GM19463 (cell line): ENCODE data around the gene VCX3B.
"Not testable (repeated sequence)": the region's sequence is repeated elsewhere in the genome, so short reads cannot be mapped to it uniquely, and the experiment has no call there.

Source experiments
- ATAC-seq: cut with Tn5 transposase; IDR thresholded peaks from one replicate; pipeline ENCODE4 v1.9.1; 2021; ENCODE audit warnings: mild to moderate bottlenecking, moderate library complexity; ENCODE audit not compliant: unreplicated experiment

The VCX3B gene

GRCh38 chrX:8464530-8464929 is at the start of gene VCX3B:
Gene VCX3B (plus strand): TSS chrX:8464830. CDS start chrX:8465451, 621 bp downstream.
- not testable (repeated sequence) for ATAC-seq

DNA sequence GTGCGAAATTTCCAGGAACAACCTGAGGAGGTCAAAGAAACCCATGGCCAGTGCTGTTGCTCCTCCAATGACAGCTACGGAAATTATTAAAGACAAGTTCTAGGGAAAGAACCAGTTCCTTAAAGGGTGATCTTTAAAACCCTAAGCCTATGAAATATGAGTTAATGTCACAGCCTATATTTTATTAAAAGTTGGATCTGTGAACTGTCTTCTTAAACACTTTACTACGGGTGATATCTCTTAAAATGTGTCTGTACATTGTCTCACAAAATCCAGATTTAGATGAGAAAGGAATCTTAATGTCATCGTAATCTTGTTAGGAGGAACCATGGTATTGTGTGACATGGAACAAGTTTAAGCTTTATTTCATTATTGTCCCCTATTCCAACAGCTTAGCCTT is 46.3 kb upstream of the VCX3B start:
- ATAC-seq: no peak

DNA sequence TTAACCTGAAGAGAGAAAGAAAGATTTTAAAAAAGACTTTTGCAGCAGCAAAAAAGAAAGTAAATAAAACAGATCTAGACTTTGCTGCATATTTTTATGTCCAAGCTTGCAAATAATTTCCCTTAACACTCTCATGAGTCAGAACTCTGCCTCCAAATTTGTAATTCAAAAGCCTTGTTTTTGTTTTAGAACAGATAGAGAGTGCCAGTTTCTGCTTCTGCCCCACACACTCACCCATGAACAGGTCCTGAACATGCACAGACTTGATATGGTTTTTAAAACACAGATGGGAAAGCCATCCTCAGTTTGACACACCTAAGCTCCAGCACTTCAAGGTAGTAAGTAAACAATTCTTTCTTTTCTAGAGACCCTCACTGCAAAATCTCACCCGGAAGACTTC is 39.7 kb upstream of the VCX3B start:
- no peak for ATAC-seq

GRCh38 chrX:8429692-8430249 is 34.9 kb upstream of the VCX3B start:
- no peak for ATAC-seq

DNA sequence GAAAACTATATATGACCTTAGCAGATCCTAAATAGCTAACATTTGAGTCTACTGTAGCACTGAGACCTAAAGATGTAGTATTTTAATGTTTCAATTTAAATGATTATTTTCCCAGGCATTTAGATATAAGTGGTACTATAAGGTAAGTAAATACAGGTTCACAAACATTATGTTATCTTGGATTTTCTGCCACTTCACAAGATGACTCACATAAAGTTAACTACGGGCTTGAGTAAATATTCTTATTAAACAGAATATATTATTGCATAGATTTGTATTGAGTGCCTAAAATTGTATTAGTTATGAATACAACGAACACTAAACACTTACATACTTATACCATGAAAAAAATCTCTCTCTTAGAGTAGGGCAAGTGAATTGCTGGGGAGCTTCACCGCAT is 34.2 kb upstream of the VCX3B start:
- no peak for ATAC-seq

DNA sequence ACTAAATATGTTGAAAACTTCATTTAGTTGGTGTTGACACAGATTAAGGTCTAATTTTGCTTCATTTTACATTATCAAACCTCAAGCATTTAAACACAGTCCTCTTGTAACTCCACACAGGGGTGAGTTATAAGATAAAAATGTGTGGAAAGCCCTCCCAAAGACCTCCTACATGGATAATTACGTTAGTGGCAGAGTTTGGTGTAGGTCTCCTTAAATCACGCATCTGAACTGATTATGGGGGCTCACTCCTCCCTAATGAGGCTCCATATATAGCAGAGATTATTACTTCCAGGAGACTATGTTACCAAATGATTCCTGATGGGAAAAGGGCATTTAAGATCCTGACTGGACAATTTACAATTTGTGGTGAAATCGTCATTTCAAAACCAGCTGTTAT is 32.2 kb upstream of the VCX3B start:
- no peak for ATAC-seq

DNA sequence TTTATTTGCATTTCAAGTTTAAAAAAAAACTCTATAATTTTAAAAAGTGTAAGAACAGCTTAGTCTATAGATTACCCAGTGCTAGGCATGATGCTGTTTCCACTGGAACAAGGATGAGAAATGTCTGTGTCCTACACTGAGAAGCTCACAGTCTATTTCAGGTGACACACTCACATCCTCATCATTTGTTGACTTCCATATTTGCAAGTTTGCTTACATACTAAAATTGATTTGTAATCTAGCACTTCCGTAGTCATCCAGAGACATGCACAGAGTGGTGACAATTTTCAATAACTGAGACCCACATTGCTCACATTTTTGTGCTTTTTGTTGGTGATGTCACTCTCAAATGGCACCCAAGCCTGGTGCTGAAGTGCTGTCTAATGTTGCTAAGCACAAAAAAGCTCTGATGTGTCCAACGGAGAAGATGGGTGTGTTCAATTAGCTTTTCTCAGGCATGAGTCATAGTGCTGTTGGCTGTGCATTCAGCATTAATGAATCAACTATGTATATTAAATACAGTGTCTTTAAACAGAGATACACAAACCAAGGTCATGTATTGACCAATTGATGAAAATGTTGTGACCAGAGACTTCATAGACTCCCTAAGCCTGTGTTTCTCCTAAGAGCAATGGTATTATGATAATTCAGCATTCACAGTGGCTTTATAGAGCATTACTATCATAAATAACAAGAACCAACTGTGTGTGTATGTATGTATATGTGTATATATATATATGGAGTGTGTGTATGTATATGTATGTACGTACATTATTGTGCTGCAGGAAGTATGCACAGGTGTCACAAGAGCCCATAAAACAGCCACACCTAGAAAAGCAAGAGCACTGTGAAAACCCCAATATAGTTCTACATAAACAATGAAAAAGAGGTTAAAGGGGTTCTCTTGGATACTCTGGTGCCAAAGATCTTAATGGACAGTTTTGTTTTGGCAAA is 31.2 kb upstream of the VCX3B start:
- no peak for ATAC-seq

- no peak for ATAC-seq
These were observed 17.3 kb upstream of the VCX3B start for GRCh38 chrX:8447368-8447767.

GRCh38 chrX:8452343-8452742 is 12.3 kb upstream of the VCX3B start:
- ATAC-seq: not testable (repeated sequence)

- ATAC-seq: no peak
These were observed 11.0 kb upstream of the VCX3B start for GRCh38 chrX:8453611-8454010.

- no peak for ATAC-seq
These were observed 9.1 kb upstream of the VCX3B start for GRCh38 chrX:8455557-8455956.

GRCh38 chrX:8462488-8462887 is 2.1 kb upstream of the VCX3B start:
- no peak for ATAC-seq

DNA sequence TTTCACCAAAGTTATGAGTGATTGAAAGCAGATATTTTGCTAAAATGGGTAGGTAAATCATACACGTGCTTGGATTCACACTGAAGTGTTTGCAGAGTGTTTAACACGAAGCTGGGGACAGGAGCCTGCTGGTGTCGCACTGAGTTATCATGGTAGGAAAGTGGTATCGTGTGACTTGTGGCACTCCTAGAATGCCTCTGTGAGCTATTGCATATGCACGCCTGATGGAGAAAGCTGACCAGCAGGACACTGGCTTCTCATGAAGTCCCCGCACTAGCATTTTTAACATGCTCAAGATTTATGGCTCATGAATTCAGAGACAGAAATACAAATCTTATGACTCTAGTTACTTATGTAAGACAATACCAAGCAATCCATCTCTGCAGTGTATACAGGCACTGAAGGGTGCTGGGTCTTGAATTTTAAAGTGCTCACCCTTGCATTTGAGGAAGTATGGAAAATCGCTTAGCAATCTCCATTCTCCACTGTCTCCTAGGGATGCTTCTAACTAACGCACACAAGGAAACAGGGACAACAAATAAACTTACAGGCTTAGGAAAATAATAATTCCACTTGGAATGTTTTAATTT is 19.8 kb downstream of the VCX3B start:
- ATAC-seq: no peak

DNA sequence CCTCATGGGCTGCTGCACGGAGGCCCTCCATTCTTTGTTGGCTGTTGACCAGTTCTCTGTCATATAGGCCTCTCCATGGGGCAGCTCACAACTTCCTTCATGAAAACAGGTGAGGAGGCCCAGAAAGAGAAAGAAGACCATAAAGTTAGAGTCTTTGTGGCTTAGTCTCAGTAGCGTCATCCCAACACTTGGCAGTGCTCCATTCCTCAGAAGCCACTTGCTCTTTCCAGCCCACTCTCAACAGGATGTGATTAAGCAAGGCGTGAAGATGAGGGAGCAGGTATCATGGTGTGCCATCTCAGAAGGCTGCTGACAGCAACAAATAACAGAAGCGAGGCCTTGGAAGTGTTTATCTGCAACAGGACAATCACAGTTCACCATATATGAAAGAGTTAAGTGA is 30.4 kb downstream of the VCX3B start:
- not testable (repeated sequence) for ATAC-seq

DNA sequence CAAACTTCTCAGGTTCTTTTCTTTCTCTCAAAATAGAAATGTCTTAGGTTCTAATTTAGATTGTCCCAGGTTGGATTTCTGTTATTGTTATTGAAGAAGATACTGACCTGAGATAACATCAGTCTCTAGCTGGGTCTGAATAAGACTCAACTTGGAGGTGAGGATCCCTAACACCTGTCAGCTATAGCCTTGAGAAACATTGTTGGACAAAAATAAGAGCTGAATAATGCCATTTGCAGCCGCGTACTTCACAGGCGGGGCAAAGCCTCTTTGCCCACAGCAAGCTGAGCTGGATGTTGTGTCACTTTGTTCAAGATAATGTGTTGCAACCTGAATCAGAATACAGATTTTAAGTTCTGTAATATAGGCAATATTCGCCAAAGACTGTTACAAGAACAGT is 35.6 kb downstream of the VCX3B start:
- no peak for ATAC-seq

DNA sequence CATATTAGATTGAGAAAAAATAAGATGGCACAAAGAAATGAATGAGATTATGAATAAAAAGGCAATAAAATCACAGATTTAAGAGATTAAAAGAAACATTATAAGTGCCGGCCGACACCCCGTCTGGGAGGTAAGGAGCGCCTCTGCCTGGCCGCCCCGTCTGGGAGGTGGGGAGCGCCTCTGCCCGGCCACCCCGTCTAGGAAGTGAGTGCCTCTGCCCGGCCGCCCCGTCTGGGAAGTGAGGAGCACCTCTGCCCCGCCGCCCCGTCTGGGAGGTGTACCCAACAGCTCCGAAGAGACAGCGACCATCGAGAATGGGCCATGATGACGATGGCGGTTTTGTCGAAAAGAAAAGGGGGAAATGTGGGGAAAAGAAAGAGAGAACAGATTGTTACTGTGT is 37.5 kb downstream of the VCX3B start:
- not testable (repeated sequence) for ATAC-seq

GRCh38 chrX:8504451-8504850 is 39.8 kb downstream of the VCX3B start:
- no peak for ATAC-seq
